ENCODE measurements around the gene NOTCH2.

DNA sequence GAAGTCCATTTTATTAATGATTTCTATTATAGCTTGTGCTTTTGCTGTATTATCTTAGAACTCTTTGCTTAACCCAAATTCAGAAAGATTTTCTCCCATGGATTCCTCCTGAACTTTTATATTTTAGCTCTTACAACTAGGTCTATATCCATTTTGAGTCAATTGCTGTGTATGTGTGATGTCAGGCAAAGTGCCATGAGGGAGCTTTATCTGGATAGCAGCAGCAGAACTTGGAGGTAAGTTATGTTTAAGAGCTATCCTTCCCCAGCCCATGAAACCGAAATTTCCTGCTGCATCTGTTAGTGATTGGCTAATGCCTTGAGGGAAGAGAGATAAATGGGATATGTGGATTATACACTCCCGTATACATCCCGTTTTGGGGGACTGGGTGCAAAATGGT, 203.0 kb downstream of the NOTCH2 start:
- TF ChIP-seq EZH2phosphoT487 (IDR thresholded peaks at IDR 0.05; ENCODE audit: low read depth) = no peak
- TF ChIP-seq, protein P1, sequence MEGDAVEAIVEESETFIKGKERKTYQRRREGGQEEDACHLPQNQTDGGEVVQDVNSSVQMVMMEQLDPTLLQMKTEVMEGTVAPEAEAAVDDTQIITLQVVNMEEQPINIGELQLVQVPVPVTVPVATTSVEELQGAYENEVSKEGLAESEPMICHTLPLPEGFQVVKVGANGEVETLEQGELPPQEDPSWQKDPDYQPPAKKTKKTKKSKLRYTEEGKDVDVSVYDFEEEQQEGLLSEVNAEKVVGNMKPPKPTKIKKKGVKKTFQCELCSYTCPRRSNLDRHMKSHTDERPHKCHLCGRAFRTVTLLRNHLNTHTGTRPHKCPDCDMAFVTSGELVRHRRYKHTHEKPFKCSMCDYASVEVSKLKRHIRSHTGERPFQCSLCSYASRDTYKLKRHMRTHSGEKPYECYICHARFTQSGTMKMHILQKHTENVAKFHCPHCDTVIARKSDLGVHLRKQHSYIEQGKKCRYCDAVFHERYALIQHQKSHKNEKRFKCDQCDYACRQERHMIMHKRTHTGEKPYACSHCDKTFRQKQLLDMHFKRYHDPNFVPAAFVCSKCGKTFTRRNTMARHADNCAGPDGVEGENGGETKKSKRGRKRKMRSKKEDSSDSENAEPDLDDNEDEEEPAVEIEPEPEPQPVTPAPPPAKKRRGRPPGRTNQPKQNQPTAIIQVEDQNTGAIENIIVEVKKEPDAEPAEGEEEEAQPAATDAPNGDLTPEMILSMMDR (IDR thresholded peaks at IDR 0.05; ENCODE audit: low read depth, low read length) = no peak
